ENCODE measurements around the gene C17orf67. TPM values are rescaled to one million over a fixed set of nuclear protein-coding genes. Genes with fewer than 3 reads are reported as not detected.

The C17orf67 gene
- total and polyA plus RNA-seq, 2 of the 8 experiments (the other 6 are each of a cell fraction or from before 2014, with no cell fraction given) = 0.67 to 2.2 TPM

- TF ChIP-seq RFX5 (IDR thresholded peaks at IDR 0.05; ENCODE audit: borderline replicate concordance, low read depth, low read length) (no peak), NRF1 (IDR thresholded peaks at IDR 0.05; ENCODE audit: low read depth, low read length) (no peak), SIRT6 (IDR thresholded peaks at IDR 0.05; ENCODE audit: low read length) (no peak), EP300 (IDR thresholded peaks at IDR 0.05; ENCODE audit: borderline replicate concordance in 1 of 2, low read depth in 2 of 2, low read length in 2 of 2) (no peak)
Measured at GRCh38 chr17:56815711-56816110, 18.0 kb downstream of the C17orf67 start (continued).

Data from H1 (cell line).